Body of pancreas (tissue), 4 donors: ENCODE data around the gene OPRL1. TPM values are rescaled to one million over a fixed set of nuclear protein-coding genes. Genes with fewer than 3 reads are reported as not detected.

Experiments
- ATAC-seq: fragments of 150-250 bp; one replicate; pipeline ENCODE4 v1.9.1; 2016
- DNase-seq, 4 donors: peaks; one replicate each; pipeline ENCODE4 v3.0.0-alpha.2; 2019
- H3K27ac ChIP-seq, 4 donors: fragments of 200-600 bp; sonication (generic); 1 replicate in 3 of 4; 2 replicates in 1 of 4; pipeline versions ENCODE4 v1.5.1 to v1.6.1; 2016 to 2019; ENCODE audit warnings: mild to moderate bottlenecking in 1 of 4, mixed read lengths in 1 of 4, moderate library complexity in 1 of 4
- H3K27me3 ChIP-seq, 2 donors: fragments of 200-600 bp; sonication (generic); one replicate each; pipeline ENCODE4 v1.6.0; 2016; ENCODE audit warnings: mild to moderate bottlenecking in 1 of 2
- H3K36me3 ChIP-seq, 2 donors: fragments of 200-600 bp; sonication (generic); replicated peaks in 1 of 2; 2 replicates each; pipeline ENCODE4 v1.5.1; 2016; ENCODE audit warnings: low read depth in 2 of 2; ENCODE audit not compliant: insufficient read depth in 1 of 2
- H3K4me1 ChIP-seq: fragments of 200-600 bp; sonication (generic); one replicate; pipeline ENCODE4 v1.6.0; 2016
- H3K4me3 ChIP-seq, 2 donors: fragments of 200-600 bp; sonication (generic); 1 replicate in 1 of 2; 2 replicates in 1 of 2; pipeline ENCODE4 v1.5.1; 2016 to 2019
- H3K9me3 ChIP-seq, 3 donors: fragments of 200-600 bp; sonication (generic); 1 replicate in 2 of 3; 2 replicates in 1 of 3; pipeline ENCODE4 v1.5.1; 2016
- CTCF ChIP-seq, 7 experiments: fragments of 450-650 bp in 4 of 7; fragments of 200-600 bp in 3 of 7; sonication (generic) in 3 of 7; IDR thresholded peaks; one replicate each; pipeline ENCODE4 v1.5.1; 2016 to 2019; ENCODE audit warnings: antibody characterized with exemption in 7 of 7
- POLR2A ChIP-seq, 3 donors: fragments of 450-650 bp; IDR thresholded peaks; one replicate each; pipeline ENCODE4 v1.6.1; 2016; ENCODE audit warnings: antibody characterized with exemption in 3 of 3, mild to moderate bottlenecking in 2 of 3
- WGBS, 2 donors: methylation state at CpG; one replicate each; pipeline ENCODE4 v1.1.5; 2017; 5-methylcytosine and 5-hydroxymethylcytosine counted together
- intact Hi-C: fragments of 100-400 bp; cut with DNase I; formaldehyde crosslinking; loops from one replicate; pipeline ENCODE4 v1.15.1; 2023
- total RNA-seq, 2 donors: library from RNA; depleted of rRNA; stranded (reverse); fragments of >200 nt; gene quantifications; one replicate each; pipeline ENCODE4 v1.1.0, GENCODE V29; 2016

The OPRL1 gene
- total RNA-seq, 2 donors from 2014 or later, result 1.0 to 2.6 TPM

GRCh38 chr20:64136004-64136710 is 56.3 kb downstream of the OPRL1 start:
- Histone ChIP-seq H3K4me3 (no peak overlapping the region), H3K27me3 (no peaks in the 10 kb centered on the region), H3K27ac (no peak overlapping the region), H3K4me1 (no peaks in the 10 kb centered on the region), H3K9me3 (no peaks in the 10 kb centered on the region), H3K36me3 (no peaks in the 10 kb centered on the region)
- DNase-seq (peak in 1 of 4 donors; percentile 0), ATAC-seq (no peak)
- 78 to 79% methylated on average over 27 to 31 of the region's 32 CpGs for WGBS, 2 donors
- TF ChIP-seq POLR2A (IDR thresholded peaks at IDR 0.05), result no peak
- TF ChIP-seq CTCF (IDR thresholded peaks at IDR 0.05), result no peak
- intact Hi-C loops, result no loop called here

- H3K4me3 ChIP-seq, result no peak overlapping the region
- peak in 1 of 4 donors; percentile 6 for DNase-seq
- H3K27me3 ChIP-seq, result no peaks in the 10 kb centered on the region
- no peaks in the 10 kb centered on the region for H3K36me3 ChIP-seq
- H3K4me1 ChIP-seq, result no peaks in the 10 kb centered on the region
- no peak for ATAC-seq
- no peak for TF ChIP-seq POLR2A (IDR thresholded peaks at IDR 0.05)
- TF ChIP-seq CTCF (IDR thresholded peaks at IDR 0.05), result no peak
- intact Hi-C loops, result no loop called here
- no peaks in the 10 kb centered on the region for H3K9me3 ChIP-seq
- WGBS, 2 donors, result 54 to 64% methylated on average over 4 to 6 of the region's 6 CpGs
- H3K27ac ChIP-seq, result no peak overlapping the region
These were observed 57.7 kb downstream of the OPRL1 start for GRCh38 chr20:64137598-64138031.

GRCh38 chr20:64138276-64138815 is 58.5 kb downstream of the OPRL1 start:
- DNase-seq (no peak), ATAC-seq (no peak)
- Histone ChIP-seq H3K4me3 (no peak overlapping the region), H3K27ac (no peak overlapping the region), H3K36me3 (no peaks in the 10 kb centered on the region), H3K9me3 (no peaks in the 10 kb centered on the region), H3K4me1 (no peaks in the 10 kb centered on the region), H3K27me3 (no peaks in the 10 kb centered on the region)
- no peak for TF ChIP-seq CTCF (IDR thresholded peaks at IDR 0.05)
- TF ChIP-seq POLR2A (IDR thresholded peaks at IDR 0.05), result no peak
- intact Hi-C loops, result no loop called here
- 81 to 85% methylated on average over 18 of the region's 18 CpGs for WGBS, 2 donors

GRCh38 chr20:64139199-64140060 is 59.5 kb downstream of the OPRL1 start:
- WGBS, 2 donors, result 34 to 75% methylated on average over 2 to 20 of the region's 21 CpGs
- H3K27ac ChIP-seq, result no peak overlapping the region
- DNase-seq (peak in 1 of 4 donors; percentile 7), ATAC-seq (no peak)
- TF ChIP-seq CTCF (IDR thresholded peaks at IDR 0.05) (no peak), POLR2A (IDR thresholded peaks at IDR 0.05) (no peak)
- H3K4me3 ChIP-seq, result no peak overlapping the region
- intact Hi-C loops, result no loop called here
- no peaks in the 10 kb centered on the region for H3K27me3 ChIP-seq
- no peaks in the 10 kb centered on the region for H3K4me1 ChIP-seq
- H3K9me3 ChIP-seq, result no peaks in the 10 kb centered on the region
- no peaks in the 10 kb centered on the region for H3K36me3 ChIP-seq
